Erythroblast (primary cell): ENCODE measurements around the gene ELOVL6.
"Not testable (repeated sequence)": the region's sequence is repeated elsewhere in the genome, so short reads cannot be mapped to it uniquely, and the experiment has no call there.

Experiments
- GATA1 ChIP-seq: IDR thresholded peaks from 2 replicates; pipeline ENCODE4 v1.6.1; 2011; ENCODE audit warnings: low read depth, mild to moderate bottlenecking, control low read depth, low read length, moderate library complexity
- POLR2A ChIP-seq: IDR thresholded peaks from 2 replicates; pipeline ENCODE4 v1.6.1; 2011; ENCODE audit warnings: mild to moderate bottlenecking, low read length

DNA sequence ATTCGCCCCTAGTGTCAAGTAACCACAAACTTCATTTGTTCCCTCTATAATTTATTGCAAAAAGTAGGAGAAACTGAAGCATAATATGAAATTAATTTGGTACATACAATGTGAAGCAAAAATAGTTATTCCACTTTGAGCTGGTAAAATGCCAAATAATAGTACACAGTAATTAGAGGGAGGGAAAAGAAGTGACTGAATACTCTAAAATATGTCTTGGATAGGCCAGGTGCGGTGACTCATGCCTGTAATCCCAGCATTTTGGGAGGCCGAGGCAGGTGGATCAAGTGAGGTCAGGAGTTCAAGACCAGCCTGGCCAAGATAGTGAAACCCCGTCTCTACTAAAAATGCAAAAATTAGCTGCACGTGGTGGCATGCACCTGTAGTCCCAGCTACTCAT is 41.2 kb downstream of the ELOVL6 start:
- not testable (repeated sequence) for TF ChIP-seq POLR2A, GATA1
